Natural killer cell (primary cell): ENCODE measurements around the gene NSDHL. TPM values are rescaled to one million over a fixed set of nuclear protein-coding genes. Genes with fewer than 3 reads are reported as not detected.

Source experiments
- ATAC-seq, 3 donors: fragments of 150-1000 bp in 2 of 3; fragments of 200-7000 bp in 1 of 3; cut with Tn5 transposase; 1 replicate in 1 of 3; 2 replicates in 2 of 3; pipeline ENCODE4 v1.10.0; 2021; ENCODE audit warnings: mild to moderate bottlenecking in 2 of 3, moderate library complexity in 2 of 3
- DNase-seq, 2 donors: peaks; one replicate each; pipeline versions ENCODE4 v3.0.0 to v3.0.0-alpha.2; 2013 to 2021; ENCODE audit warnings: mixed read lengths in 1 of 2
- H3K27ac ChIP-seq: one replicate; pipeline ENCODE4 v1.5.1; 2013; ENCODE audit warnings: mild to moderate bottlenecking, low read length
- H3K27me3 ChIP-seq: one replicate; pipeline ENCODE4 v1.6.1; 2013; ENCODE audit warnings: low read length; ENCODE audit not compliant: control insufficient read depth, insufficient read depth
- H3K36me3 ChIP-seq: one replicate; pipeline ENCODE4 v1.6.1; 2013; ENCODE audit warnings: low read length; ENCODE audit not compliant: control insufficient read depth, insufficient read depth
- H3K4me1 ChIP-seq: one replicate; pipeline ENCODE4 v1.6.1; 2013; ENCODE audit warnings: low read length; ENCODE audit not compliant: control insufficient read depth, insufficient read depth
- H3K4me3 ChIP-seq: one replicate; pipeline ENCODE4 v1.5.1; 2013; ENCODE audit warnings: low read length
- H3K9me3 ChIP-seq: one replicate; pipeline ENCODE4 v1.6.1; 2013; ENCODE audit warnings: low read length; ENCODE audit not compliant: control insufficient read depth, insufficient read depth
- H3K27ac Mint-ChIP-seq, 2 donors: one replicate each; pipeline ENCODE4 v1.8.0; 2022; ENCODE audit warnings: mild to moderate bottlenecking in 2 of 2, mixed read lengths in 2 of 2, moderate library complexity in 1 of 2
- H3K27me3 Mint-ChIP-seq, 2 donors: one replicate each; pipeline ENCODE4 v1.8.0; 2022; ENCODE audit warnings: low read depth in 2 of 2, mixed read lengths in 2 of 2
- H3K36me3 Mint-ChIP-seq: one replicate; pipeline ENCODE4 v1.8.0; 2022; ENCODE audit warnings: mixed read lengths
- H3K4me1 Mint-ChIP-seq, 2 donors: one replicate each; pipeline ENCODE4 v1.8.0; 2022; ENCODE audit warnings: mixed read lengths in 2 of 2
- H3K4me3 Mint-ChIP-seq: one replicate; pipeline ENCODE4 v1.8.0; 2022; ENCODE audit warnings: mild to moderate bottlenecking, moderate library complexity, mixed read lengths
- H3K9me3 Mint-ChIP-seq, 2 donors: one replicate each; pipeline ENCODE4 v1.8.0; 2022; ENCODE audit warnings: mixed read lengths in 2 of 2
- CTCF ChIP-seq: fragments of 200-600 bp; IDR thresholded peaks from one replicate; pipeline ENCODE4 v1.8.0; 2022; ENCODE audit warnings: antibody characterized with exemption
- WGBS: methylation state at CpG from one replicate; pipeline ENCODE4 v1.1.7; 2013; ENCODE audit warnings: missing lambda C conversion rate; ENCODE audit not compliant: insufficient coverage; 5-methylcytosine and 5-hydroxymethylcytosine counted together
- intact Hi-C: fragments of 100-400 bp; cut with micrococcal nuclease; formaldehyde crosslinking; loops from one replicate; pipeline ENCODE4 v1.14.2; 2022
- total RNA-seq, 4 donors: library from RNA; stranded (reverse); fragments of 120-200 nt in 1 of 4; gene quantifications; one replicate each; pipeline versions ENCODE4 v1.2.3 to v1.2.4, GENCODE V29; 2013 to 2022

NSDHL gene
- total RNA-seq, 3 donors from 2014 or later (not counting 1 experiment from before 2014, with no cell fraction given), result 4.9 to 8.2 (median 7.9) TPM

- no peaks in the 10 kb centered on the region for H3K4me1 ChIP-seq
- Mint-ChIP-seq H3K9me3 (no peaks in the 10 kb centered on the region), H3K4me1 (no peaks in the 10 kb centered on the region), H3K36me3 (no peaks in the 10 kb centered on the region), H3K4me3 (no peak overlapping the region), H3K27me3 (peaks cover 7 to 11% of the 10 kb centered on the region in 2 donors), H3K27ac (no peak overlapping the region)
- no peaks in the 10 kb centered on the region for H3K27me3 ChIP-seq
- intact Hi-C loops, result no loop called here
- H3K27ac ChIP-seq, result no peak overlapping the region
- no peaks in the 10 kb centered on the region for H3K9me3 ChIP-seq
- DNase-seq (no peak), ATAC-seq (no peak)
- no peak overlapping the region for H3K4me3 ChIP-seq
- H3K36me3 ChIP-seq, result no peaks in the 10 kb centered on the region
- no peak for TF ChIP-seq CTCF
- WGBS, result 93% methylated on average over 5 of the region's 8 CpGs
These were observed 70.1 kb downstream of the NSDHL start for GRCh38 chrX:152900937-152901445.

- no peaks in the 10 kb centered on the region for H3K4me1 Mint-ChIP-seq
- no peaks in the 10 kb centered on the region for H3K4me1 ChIP-seq
- H3K4me3 ChIP-seq, result no peak overlapping the region
- intact Hi-C loops, result no loop called here
- no peak overlapping the region for H3K4me3 Mint-ChIP-seq
- no peak for ATAC-seq
- no peaks in the 10 kb centered on the region for H3K27me3 ChIP-seq
- no peaks in the 10 kb centered on the region for H3K9me3 ChIP-seq
- no peaks in the 10 kb centered on the region for H3K9me3 Mint-ChIP-seq
- peaks cover under 1 to 3% of the 10 kb centered on the region in 2 donors for H3K27me3 Mint-ChIP-seq
- H3K27ac Mint-ChIP-seq, result no peak overlapping the region
- no peak for TF ChIP-seq CTCF
- 85% methylated on average over 15 of the region's 15 CpGs for WGBS
- no peak overlapping the region for H3K27ac ChIP-seq
- no peaks in the 10 kb centered on the region for H3K36me3 ChIP-seq
- H3K36me3 Mint-ChIP-seq, result no peaks in the 10 kb centered on the region
- no peak for DNase-seq
These were observed 71.1 kb downstream of the NSDHL start for GRCh38 chrX:152901816-152902501.

GRCh38 chrX:152902502-152902820 lies 71.6 kb downstream of the NSDHL start:
- no peaks in the 10 kb centered on the region for H3K4me1 Mint-ChIP-seq
- 96% methylated on average over 3 of the region's 4 CpGs for WGBS
- no peaks in the 10 kb centered on the region for H3K9me3 ChIP-seq
- H3K27me3 Mint-ChIP-seq, result peaks cover 4 to 6% of the 10 kb centered on the region in 2 donors
- ATAC-seq, result no peak
- H3K36me3 Mint-ChIP-seq, result no peaks in the 10 kb centered on the region
- intact Hi-C loops, result no loop called here
- no peak overlapping the region for H3K4me3 ChIP-seq
- no peaks in the 10 kb centered on the region for H3K36me3 ChIP-seq
- TF ChIP-seq CTCF, result no peak
- H3K27ac Mint-ChIP-seq, result no peak overlapping the region
- no peaks in the 10 kb centered on the region for H3K4me1 ChIP-seq
- no peaks in the 10 kb centered on the region for H3K9me3 Mint-ChIP-seq
- H3K27ac ChIP-seq, result no peak overlapping the region
- DNase-seq, result no peak
- no peaks in the 10 kb centered on the region for H3K27me3 ChIP-seq
- no peak overlapping the region for H3K4me3 Mint-ChIP-seq

- Mint-ChIP-seq H3K36me3 (no peaks in the 10 kb centered on the region), H3K4me3 (no peak overlapping the region), H3K27me3 (peaks cover 4 to 7% of the 10 kb centered on the region in 2 donors), H3K9me3 (no peaks in the 10 kb centered on the region), H3K4me1 (no peaks in the 10 kb centered on the region), H3K27ac (no peak overlapping the region)
- no peak for TF ChIP-seq CTCF
- Histone ChIP-seq H3K27ac (no peak overlapping the region), H3K4me3 (no peak overlapping the region), H3K4me1 (no peaks in the 10 kb centered on the region), H3K27me3 (no peaks in the 10 kb centered on the region), H3K36me3 (no peaks in the 10 kb centered on the region), H3K9me3 (no peaks in the 10 kb centered on the region)
- DNase-seq, result no peak
- intact Hi-C loops, result no loop called here
- 89% methylated on average over 6 of the region's 9 CpGs for WGBS
- ATAC-seq, result no peak
These were observed 72.7 kb downstream of the NSDHL start for GRCh38 chrX:152903589-152903988.
